Thoracic aorta endothelial cell (primary cell): ENCODE measurements around the gene CALML6. TPM values are rescaled to one million over a fixed set of nuclear protein-coding genes. Genes with fewer than 3 reads are reported as not detected.

Experiments
- total RNA-seq: library from RNA; depleted of rRNA; stranded (reverse); fragments of >200 nt; gene quantifications from 2 replicates; pipeline ENCODE4 v1.2.3, GENCODE V29; 2012

CALML6 gene
- 0.40 TPM in 1 of 2 replicates, not detected in the other for total RNA-seq

GRCh38 chr1:1914971-1915692 is at the start of gene CALML6:
CALML6 (plus strand) TSS chr1:1915260; CDS start chr1:1915281, 21 bp downstream.

GRCh38 chr1:1890506-1891348 is 24.3 kb upstream of the CALML6 start, which contains the start of gene GNB1:
GNB1 (minus strand) TSS chr1:1891087; CDS start chr1:1825453, 65,634 bp downstream.

GRCh38 chr1:1918901-1919303 is 3.8 kb downstream of the CALML6 start, which contains the start of gene TMEM52:
TMEM52 (minus strand) TSS chr1:1919279; CDS start chr1:1919265, 14 bp downstream.

Other genes with a start within 250 kb of the CALML6 start
- 27.7 and 37.2 TPM in 2 replicates for gene SLC35E2B, start 222.5 kb upstream of the CALML6 start, total RNA-seq
- 13.3 and 17.7 TPM in 2 replicates for gene CDK11A, start 190.9 kb upstream of the CALML6 start, total RNA-seq
- gene NADK, start 136.8 kb upstream of the CALML6 start, total RNA-seq, result 64.9 and 70.7 TPM in 2 replicates
- 170 and 177 TPM in 2 replicates for gene GNB1, start 24.2 kb upstream of the CALML6 start, total RNA-seq
- gene TMEM52, start 4.0 kb downstream of the CALML6 start, total RNA-seq, result 0.66 and 1.7 TPM in 2 replicates
- gene CFAP74, start 88.5 kb downstream of the CALML6 start, total RNA-seq, result not detected in 2 replicates
- gene GABRD, start 104.1 kb downstream of the CALML6 start, total RNA-seq, result not detected in 2 replicates
- gene PRKCZ, start 135.2 kb downstream of the CALML6 start, total RNA-seq, result 0.40 and 0.72 TPM in 2 replicates